Activated T-helper 17 cell treated with anti-CD3 and anti-CD28 coated beads, Interleukin-2, amount 50 U/mL, for 72 hours (primary cell): ENCODE measurements around the gene CFH. TPM values are rescaled to one million over a fixed set of nuclear protein-coding genes. Genes with fewer than 3 reads are reported as not detected.
"Not testable (repeated sequence)": the region's sequence is repeated elsewhere in the genome, so short reads cannot be mapped to it uniquely, and the experiment has no call there.

ENCODE experiments used
- ATAC-seq: fragments of 150-1000 bp; cut with Tn5 transposase; replicated peaks from 2 replicates; pipeline ENCODE4 v1.10.0; 2021; ENCODE audit warnings: mild to moderate bottlenecking, moderate library complexity
- H3K27ac Mint-ChIP-seq: one replicate; pipeline ENCODE4 v1.8.0; 2022; ENCODE audit warnings: mixed read lengths
- H3K27me3 Mint-ChIP-seq: one replicate; pipeline ENCODE4 v1.8.0; 2022; ENCODE audit warnings: mixed read lengths
- H3K36me3 Mint-ChIP-seq: one replicate; pipeline ENCODE4 v1.8.0; 2022; ENCODE audit warnings: low read depth, mild to moderate bottlenecking, mixed read lengths
- H3K4me1 Mint-ChIP-seq: one replicate; pipeline ENCODE4 v1.8.0; 2022; ENCODE audit warnings: mixed read lengths
- H3K4me3 Mint-ChIP-seq: one replicate; pipeline ENCODE4 v1.8.0; 2022; ENCODE audit warnings: mild to moderate bottlenecking, mixed read lengths
- H3K9me3 Mint-ChIP-seq: one replicate; pipeline ENCODE4 v1.8.0; 2022; ENCODE audit warnings: mixed read lengths
- total RNA-seq, 2 donors: library from RNA; stranded (reverse); gene quantifications; one replicate each; pipeline ENCODE4 v1.2.3, GENCODE V29; 2022

Gene CFH
- total RNA-seq, 2 donors from 2014 or later: 9.4 to 13.9 TPM

GRCh38 chr1:196743244-196743643 is 91.4 kb downstream of the CFH start:
- peaks cover 84% of the 10 kb centered on the region for H3K36me3 Mint-ChIP-seq
- not testable (repeated sequence) for ATAC-seq

GRCh38 chr1:196765019-196765740 is 113.3 kb downstream of the CFH start:
- not testable (repeated sequence) for H3K9me3 Mint-ChIP-seq, H3K4me3 Mint-ChIP-seq, H3K4me1 Mint-ChIP-seq, H3K36me3 Mint-ChIP-seq, H3K27me3 Mint-ChIP-seq, H3K27ac Mint-ChIP-seq, ATAC-seq

More at GRCh38 chr1:196743244-196743643, 91.4 kb downstream of the CFH start:
- H3K27me3 Mint-ChIP-seq, H3K27ac Mint-ChIP-seq, H3K9me3 Mint-ChIP-seq, H3K4me1 Mint-ChIP-seq, H3K4me3 Mint-ChIP-seq: not testable (repeated sequence)

DNA sequence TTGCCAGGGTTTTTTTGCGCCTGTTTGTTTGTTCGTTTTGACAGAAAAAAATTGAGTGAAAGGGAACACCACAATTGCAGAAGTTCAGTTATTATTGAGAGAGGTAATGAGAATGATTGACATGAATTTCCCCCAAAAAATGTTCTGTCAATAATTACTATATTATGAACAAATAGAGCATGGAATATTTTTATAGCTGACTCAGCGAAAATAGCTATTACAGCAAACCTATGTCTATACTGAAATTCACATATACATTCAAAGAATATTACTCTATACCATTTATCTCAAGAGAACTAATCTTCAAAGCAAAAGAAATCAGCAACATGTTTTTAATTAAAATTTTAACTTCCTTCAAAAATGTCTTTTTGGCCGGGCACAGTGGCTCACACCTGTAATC is 118.0 kb downstream of the CFH start:
- not testable (repeated sequence) for H3K27ac Mint-ChIP-seq, H3K27me3 Mint-ChIP-seq, H3K36me3 Mint-ChIP-seq, ATAC-seq, H3K4me3 Mint-ChIP-seq, H3K9me3 Mint-ChIP-seq, H3K4me1 Mint-ChIP-seq

- no peak for ATAC-seq
- H3K9me3 Mint-ChIP-seq: no peaks in the 10 kb centered on the region
- H3K27ac Mint-ChIP-seq: no peak overlapping the region
- no peaks in the 10 kb centered on the region for H3K27me3 Mint-ChIP-seq
- H3K36me3 Mint-ChIP-seq: no peaks in the 10 kb centered on the region
- no peak overlapping the region for H3K4me3 Mint-ChIP-seq
- H3K4me1 Mint-ChIP-seq: no peaks in the 10 kb centered on the region
Measured at GRCh38 chr1:196773713-196774112, 121.9 kb downstream of the CFH start.

GRCh38 chr1:196774175-196774574 is 122.3 kb downstream of the CFH start:
- Mint-ChIP-seq H3K27me3 (no peaks in the 10 kb centered on the region), H3K4me3 (no peak overlapping the region), H3K4me1 (no peaks in the 10 kb centered on the region), H3K36me3 (no peaks in the 10 kb centered on the region), H3K27ac (no peak overlapping the region), H3K9me3 (no peaks in the 10 kb centered on the region)
- ATAC-seq: no peak

GRCh38 chr1:196774603-196775002 is 122.8 kb downstream of the CFH start, which contains the start of gene CFHR3:
Gene CFHR3 (plus strand): TSS chr1:196774840. CDS start chr1:196774887, 47 bp downstream.
- no peak for ATAC-seq
- Mint-ChIP-seq H3K36me3 (no peaks in the 10 kb centered on the region), H3K27me3 (no peaks in the 10 kb centered on the region), H3K4me1 (no peaks in the 10 kb centered on the region), H3K9me3 (no peaks in the 10 kb centered on the region), H3K4me3 (no peak within 1 kb of the TSS), H3K27ac (no peak within 1 kb of the TSS)

- Mint-ChIP-seq H3K27ac (no peak overlapping the region), H3K4me1 (no peaks in the 10 kb centered on the region), H3K27me3 (no peaks in the 10 kb centered on the region), H3K4me3 (no peak overlapping the region), H3K9me3 (no peaks in the 10 kb centered on the region), H3K36me3 (no peaks in the 10 kb centered on the region)
- no peak for ATAC-seq
Measured at GRCh38 chr1:196777603-196778002, 125.8 kb downstream of the CFH start.

- Mint-ChIP-seq H3K27ac (no peak overlapping the region), H3K4me1 (no peaks in the 10 kb centered on the region), H3K27me3 (no peaks in the 10 kb centered on the region), H3K4me3 (no peak overlapping the region), H3K9me3 (no peaks in the 10 kb centered on the region), H3K36me3 (no peaks in the 10 kb centered on the region)
- ATAC-seq: no peak
Measured at GRCh38 chr1:196779093-196779492, 127.2 kb downstream of the CFH start.

DNA sequence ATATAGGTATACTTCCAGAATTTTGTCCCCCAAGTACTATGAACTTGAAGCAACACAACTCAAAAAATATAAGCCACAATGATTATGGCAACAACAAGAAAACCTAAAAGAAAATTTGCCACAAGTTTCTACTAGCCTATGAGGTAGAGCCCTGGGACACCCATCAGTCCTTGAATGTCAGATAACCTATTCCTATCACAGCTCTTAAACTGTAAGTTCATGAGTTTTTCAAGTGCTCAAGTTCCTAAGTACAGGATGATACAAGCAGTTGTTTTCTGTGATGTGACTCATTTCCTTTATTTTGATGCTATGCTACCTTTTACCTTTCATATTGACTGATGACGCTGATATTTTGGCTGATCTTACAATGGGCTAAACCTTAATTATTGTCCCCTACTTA is 139.4 kb downstream of the CFH start:
- not testable (repeated sequence) for H3K36me3 Mint-ChIP-seq, H3K4me1 Mint-ChIP-seq, H3K27ac Mint-ChIP-seq, ATAC-seq, H3K4me3 Mint-ChIP-seq, H3K9me3 Mint-ChIP-seq, H3K27me3 Mint-ChIP-seq

DNA sequence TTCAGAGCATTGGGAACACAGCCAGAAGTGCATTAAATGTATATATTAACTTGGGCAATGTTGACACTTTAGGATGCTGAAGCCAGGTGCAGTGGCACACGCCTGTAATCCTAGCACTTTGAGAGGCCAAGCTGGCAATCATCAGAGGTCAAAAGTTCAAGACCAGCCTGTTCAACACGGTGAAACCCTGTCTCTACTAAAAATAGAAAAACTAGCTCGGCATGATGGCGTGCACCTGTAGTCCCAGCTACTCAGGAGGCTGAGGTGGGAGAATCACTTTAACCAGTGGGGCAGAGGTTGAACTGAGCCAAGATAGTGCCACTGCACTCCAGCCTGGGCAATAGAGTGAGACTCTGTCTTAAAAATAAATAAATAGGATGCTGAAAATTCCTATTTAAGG is 142.3 kb downstream of the CFH start:
- not testable (repeated sequence) for H3K4me1 Mint-ChIP-seq, H3K36me3 Mint-ChIP-seq, H3K27me3 Mint-ChIP-seq, H3K4me3 Mint-ChIP-seq, H3K9me3 Mint-ChIP-seq, H3K27ac Mint-ChIP-seq, ATAC-seq

Other genes with a start within 250 kb of the CFH start
- under 1 TPM; 0.04 to 0.48 TPM for gene KCNT2, start 43.6 kb upstream of the CFH start, total RNA-seq
- not detected for gene CFHR3, start 122.8 kb downstream of the CFH start, total RNA-seq
- under 1 TPM in 1 of 2 donors, not detected in 1; 0.24 TPM for gene CFHR1, start 167.7 kb downstream of the CFH start, total RNA-seq
- gene CFHR4, start 236.0 kb downstream of the CFH start, total RNA-seq: not detected